SIG-M5 (cell line): ENCODE data around the gene BTBD10.
"Not testable (repeated sequence)": the region's sequence is repeated elsewhere in the genome, so short reads cannot be mapped to it uniquely, and the experiment has no call there.

Experiments
- DNase-seq: peaks from one replicate; lab custom pipeline; 2025; lab: John Stamatoyannopoulos, UW

BTBD10 gene

DNA sequence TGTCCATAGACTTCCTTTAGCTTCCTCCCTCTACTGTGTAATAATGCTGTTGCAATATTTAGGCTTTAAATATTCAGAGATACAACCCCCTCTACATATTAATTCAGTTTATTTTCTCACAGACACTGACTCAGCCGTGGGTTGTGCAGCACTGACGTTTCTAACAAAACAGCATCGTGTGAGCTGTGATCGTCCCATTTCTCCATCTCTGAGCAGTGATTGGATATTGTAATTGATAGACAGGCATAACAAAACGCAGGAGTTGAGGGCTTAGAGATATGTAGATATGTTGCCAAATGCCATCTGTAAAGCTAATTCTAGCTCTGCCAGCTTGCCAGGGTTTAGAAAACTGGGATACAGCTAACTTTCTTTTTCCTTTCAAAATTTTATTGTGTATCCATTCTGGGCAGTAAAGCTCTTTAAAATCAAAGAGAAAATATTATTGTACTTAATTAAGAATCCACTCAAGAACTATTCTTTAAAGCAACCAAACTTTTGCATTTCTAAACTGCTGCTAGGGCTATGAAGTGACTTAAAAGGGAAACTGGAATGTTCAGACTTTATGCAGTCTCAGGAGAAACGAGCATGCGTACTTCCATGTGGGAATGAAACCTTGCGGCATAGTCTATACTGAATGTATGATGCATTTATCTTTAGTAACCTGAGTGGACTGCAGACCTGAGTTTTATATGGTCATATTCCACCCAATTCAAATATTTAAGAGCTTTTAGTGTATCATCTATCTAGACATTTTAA, 22.7 kb downstream of the BTBD10 start:
- no peak for DNase-seq

- DNase-seq, result no peak
Observed at GRCh38 chr11:13438291-13438690, 24.7 kb downstream of the BTBD10 start.

DNA sequence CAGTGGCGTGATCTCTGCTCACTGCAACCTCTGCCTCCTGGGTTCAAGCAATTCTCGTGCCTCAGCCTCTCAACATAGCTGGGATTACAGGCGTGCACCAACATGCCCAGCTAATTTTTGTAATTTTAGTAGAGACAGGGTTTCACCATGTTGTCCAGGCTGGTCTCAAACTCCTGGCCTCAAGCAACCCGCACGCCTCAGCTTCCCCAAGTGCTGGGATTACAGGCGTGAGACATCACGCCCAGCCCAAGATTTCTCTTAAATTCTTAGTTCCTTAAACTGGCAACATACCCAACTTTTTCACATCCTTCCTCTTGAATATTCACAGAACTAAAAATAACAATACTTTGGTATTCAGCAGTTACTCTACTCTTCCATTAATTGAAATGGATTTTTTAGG, 26.2 kb downstream of the BTBD10 start:
- not testable (repeated sequence) for DNase-seq

DNA sequence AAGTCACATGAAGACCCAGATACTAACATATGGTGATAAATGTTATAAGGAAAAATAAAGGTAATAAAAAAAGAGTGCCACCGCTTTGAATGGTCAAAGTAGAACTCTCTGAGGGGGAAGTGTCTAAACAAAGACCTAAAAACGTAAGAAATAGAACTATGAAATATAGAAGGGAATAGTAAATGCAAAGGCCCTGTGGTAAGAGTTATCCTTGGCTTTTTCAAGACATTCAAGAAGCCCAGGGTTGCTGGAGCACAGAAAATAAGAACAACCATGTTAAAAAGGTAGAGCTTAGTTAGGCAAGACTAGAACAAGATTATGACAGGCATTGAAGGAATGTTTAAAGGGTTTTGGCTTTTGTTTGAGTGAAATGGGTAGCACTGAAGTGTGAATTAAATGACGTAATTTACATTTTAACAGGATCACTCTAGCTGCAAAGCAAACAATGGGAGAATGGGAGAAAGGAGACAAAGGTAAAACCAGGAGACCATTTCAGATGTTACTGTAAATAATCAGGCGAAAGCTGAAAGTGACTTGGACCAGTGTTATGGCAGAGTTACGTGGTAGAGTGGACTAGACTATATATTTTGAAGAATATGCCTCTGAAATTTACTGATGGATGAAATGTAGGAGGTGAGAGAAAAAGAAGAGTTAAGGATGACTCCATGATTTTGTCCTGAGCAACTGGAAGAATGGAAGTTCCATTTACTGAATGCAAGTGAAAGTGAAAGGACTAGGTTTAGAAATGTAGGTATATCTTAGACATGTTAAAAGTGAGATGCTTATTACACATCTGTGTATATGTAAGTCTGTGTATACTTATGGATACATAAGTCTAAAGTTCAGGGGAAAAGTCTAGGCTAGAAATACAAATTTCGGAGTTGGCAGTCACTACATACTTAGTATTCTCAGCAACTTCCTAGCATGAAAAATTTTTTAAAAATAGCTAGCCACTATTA, 28.5 kb downstream of the BTBD10 start:
- no peak for DNase-seq

DNA sequence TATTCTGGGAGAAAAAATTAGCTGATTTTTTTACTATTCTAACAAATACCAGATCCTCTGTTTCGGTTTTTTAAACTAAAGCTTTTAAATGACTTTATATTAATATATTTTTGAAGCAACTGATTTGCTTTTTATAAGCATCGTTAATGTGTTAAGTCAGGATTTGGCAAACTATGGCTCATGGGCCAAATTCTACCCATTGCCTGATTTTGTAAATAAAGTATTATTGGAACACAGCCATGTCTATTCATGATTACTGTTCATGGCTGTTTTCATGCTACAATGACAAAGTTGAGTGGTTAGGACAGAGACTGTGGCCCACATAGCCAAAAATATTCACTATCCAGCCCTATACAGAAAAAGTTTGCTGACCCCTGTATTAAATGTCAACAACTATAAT, 29.6 kb downstream of the BTBD10 start:
- DNase-seq, result no peak

- DNase-seq, result no peak
Observed at GRCh38 chr11:13429836-13430235, 33.2 kb downstream of the BTBD10 start.

- DNase-seq, result no peak
Observed at GRCh38 chr11:13429288-13429687, 33.7 kb downstream of the BTBD10 start.

- DNase-seq, result no peak
Observed at GRCh38 chr11:13427440-13427839, 35.6 kb downstream of the BTBD10 start.

- DNase-seq, result no peak
Observed at GRCh38 chr11:13423372-13423771, 39.6 kb downstream of the BTBD10 start.

- no peak for DNase-seq
Observed at GRCh38 chr11:13421561-13421960, 41.5 kb downstream of the BTBD10 start.

- no peak for DNase-seq
Observed at GRCh38 chr11:13415201-13415600, 47.8 kb downstream of the BTBD10 start.

DNA sequence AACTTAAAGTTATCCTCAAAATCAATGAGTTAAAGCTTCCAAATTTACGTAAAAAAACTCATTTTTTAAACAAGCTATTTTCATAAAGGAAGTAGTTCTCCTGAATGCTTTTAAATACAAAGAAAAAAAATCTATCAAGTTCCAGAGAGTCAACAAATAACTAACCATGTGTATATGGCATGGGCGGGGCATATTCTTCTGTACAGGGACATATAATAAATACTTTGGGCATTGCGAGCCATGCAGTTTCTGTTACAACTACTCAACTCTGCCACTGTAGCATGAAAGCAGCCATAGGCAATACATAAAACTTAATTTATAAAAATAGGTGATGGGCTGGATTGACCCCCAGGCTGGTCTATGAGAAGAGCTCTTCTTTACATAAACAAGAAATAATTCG, 57.8 kb downstream of the BTBD10 start:
- no peak for DNase-seq

DNA sequence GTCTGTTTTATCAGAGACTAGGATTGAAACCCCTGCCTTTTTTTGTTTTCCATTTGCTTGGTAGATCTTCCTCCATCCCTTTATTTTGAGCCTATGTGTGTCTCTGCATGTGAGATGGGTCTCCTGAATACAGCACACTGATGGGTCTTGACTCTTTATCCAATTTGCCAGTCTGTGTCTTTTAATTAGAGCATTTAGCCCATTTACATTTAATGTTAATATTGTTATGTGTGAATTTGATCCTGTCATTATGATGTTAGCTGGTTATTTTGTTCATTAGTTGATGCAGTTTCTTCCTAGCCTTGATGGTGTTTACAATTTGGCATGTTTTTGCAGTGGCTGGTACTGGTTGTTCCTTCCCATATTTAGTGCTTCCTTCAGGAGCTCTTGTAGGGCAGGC, 64.7 kb downstream of the BTBD10 start:
- not testable (repeated sequence) for DNase-seq

DNA sequence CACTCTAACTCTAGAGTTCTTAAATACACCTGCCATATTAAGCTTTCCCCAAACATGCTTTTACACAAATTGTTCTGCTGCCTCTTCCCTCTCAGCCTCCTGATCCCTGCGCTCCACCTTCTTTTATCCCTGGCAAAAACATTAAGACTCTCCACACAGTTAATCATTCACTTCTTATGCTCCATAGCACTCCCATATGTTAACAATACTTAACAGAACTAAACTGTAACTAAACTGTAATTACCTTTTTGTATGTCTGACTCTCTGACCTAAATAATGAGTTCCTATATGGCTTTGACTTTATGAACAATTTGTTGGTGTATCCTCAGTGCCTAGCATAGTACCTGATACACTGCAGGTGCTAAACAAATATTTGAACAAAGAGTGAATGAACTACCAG, 71.8 kb downstream of the BTBD10 start:
- DNase-seq, result no peak

DNA sequence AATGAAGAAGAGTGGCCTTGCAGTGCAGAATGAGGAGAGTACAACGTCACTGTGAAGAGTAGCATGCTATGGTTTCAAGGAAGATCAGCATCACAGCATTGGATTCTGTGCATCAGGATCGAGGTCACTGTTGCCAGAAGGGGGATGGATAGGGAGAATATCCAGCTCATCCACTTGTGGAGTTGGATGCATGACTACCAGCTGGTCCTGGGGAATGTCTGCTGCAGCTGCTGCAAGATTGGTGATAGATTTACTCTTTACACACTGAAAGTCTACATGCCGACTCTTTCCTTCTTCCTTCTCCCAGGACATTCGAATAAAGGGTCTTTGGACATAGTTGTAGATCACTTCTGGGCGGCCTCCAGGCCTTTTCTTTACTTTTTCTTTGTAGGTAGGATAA, 74.3 kb downstream of the BTBD10 start:
- DNase-seq, result no peak

GRCh38 chr11:13386567-13386966, 76.5 kb downstream of the BTBD10 start:
- DNase-seq, result no peak

- DNase-seq, result no peak
Observed at GRCh38 chr11:13384908-13385640, 77.9 kb downstream of the BTBD10 start.

GRCh38 chr11:13382751-13383150, 80.3 kb downstream of the BTBD10 start:
- no peak for DNase-seq

DNA sequence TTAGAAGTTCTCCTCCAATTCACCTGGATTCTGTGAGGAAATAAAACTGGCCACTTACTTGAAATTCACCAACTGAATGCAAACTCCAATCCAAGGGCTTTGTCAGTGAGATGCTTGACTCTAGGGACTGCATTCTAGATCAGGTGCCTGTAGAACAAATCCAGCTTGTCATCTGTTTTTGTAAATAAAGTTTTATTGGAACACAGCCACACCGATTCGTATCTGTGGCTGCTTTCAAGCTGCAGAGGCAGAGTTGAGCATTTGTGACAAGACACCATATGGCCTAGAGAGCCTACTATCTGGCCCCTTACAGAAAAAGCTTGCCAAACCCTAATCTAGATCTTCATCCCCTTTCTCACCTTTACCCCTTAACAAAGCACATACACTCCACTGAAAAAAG, 82.3 kb downstream of the BTBD10 start:
- no peak for DNase-seq

DNA sequence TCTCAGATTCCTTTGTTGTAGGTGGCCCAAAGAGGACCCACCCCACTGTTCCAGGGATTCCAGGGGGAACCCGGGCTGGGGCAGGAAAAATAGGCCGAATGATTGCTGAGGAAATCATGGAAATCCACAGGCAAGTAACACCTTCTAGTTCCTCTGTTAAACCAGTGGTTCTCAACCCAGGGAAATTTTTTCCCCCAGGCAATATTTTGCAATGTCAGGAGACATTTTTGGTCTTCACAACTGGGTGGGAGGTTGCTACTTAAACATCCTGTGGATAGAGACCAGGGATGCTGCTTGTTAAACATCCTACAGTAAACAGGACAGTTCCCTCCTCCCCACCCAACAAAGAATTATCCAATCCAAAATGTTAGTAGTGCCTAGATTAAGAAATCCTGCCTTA, 84.7 kb downstream of the BTBD10 start:
- DNase-seq, result no peak

DNA sequence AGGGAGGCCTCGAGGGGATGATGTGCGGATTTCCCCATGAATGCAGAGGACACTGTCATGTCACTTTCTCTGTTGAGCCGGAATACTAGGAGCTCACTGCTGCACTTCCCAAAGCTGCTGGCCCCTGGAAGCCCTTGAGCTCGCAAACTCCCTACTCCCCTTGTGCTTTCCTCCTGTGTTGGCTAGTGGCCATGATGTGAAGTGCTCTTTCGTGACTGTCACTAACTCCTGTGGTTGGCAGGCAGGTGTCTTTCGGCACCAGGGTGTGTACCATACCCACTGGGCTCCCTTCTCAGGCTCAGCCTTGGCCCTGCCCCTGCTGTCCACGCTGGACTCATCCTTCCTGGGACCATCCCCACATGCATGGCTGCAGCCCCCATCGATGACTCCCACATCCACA, 86.2 kb downstream of the BTBD10 start:
- DNase-seq, result no peak

- DNase-seq, result no peak
Observed at GRCh38 chr11:13376402-13376801, 86.6 kb downstream of the BTBD10 start.

GRCh38 chr11:13375798-13376197, 87.2 kb downstream of the BTBD10 start:
- no peak for DNase-seq
